HFFc6 (cell line): Measurements from ENCODE around the gene LMX1B. TPM values are rescaled to one million over a fixed set of nuclear protein-coding genes. Genes with fewer than 3 reads are reported as not detected.

Experiments used
- DNase-seq: peaks from one replicate; pipeline ENCODE4 v3.0.0-alpha.2; 2018
- H3K27ac Mint-ChIP-seq: 2 replicates; pipeline ENCODE4 v1.8.0; 2020; ENCODE audit warnings: mild to moderate bottlenecking, mixed read lengths
- H3K27me3 Mint-ChIP-seq: 2 replicates; pipeline ENCODE4 v1.8.0; 2021; ENCODE audit warnings: mild to moderate bottlenecking, moderate library complexity, mixed read lengths; ENCODE audit not compliant: insufficient read depth
- H3K36me3 Mint-ChIP-seq: 2 replicates; pipeline ENCODE4 v1.8.0; 2021; ENCODE audit warnings: low read depth, mixed read lengths
- H3K4me1 Mint-ChIP-seq: 2 replicates; pipeline ENCODE4 v1.8.0; 2020; ENCODE audit warnings: low read depth, mixed read lengths
- H3K4me3 Mint-ChIP-seq: 2 replicates; pipeline ENCODE4 v1.8.0; 2020; ENCODE audit warnings: mild to moderate bottlenecking, moderate library complexity, mixed read lengths
- H3K9me3 Mint-ChIP-seq: 2 replicates; pipeline ENCODE4 v1.8.0; 2020; ENCODE audit warnings: mild to moderate bottlenecking, mixed read lengths
- CTCF ChIP-seq: fragments of 200-600 bp; sonication (generic); IDR thresholded peaks from 2 replicates; pipeline ENCODE4 v1.5.0; 2021; ENCODE audit warnings: antibody characterized with exemption, mild to moderate bottlenecking
- total RNA-seq, 6 experiments: library from RNA; stranded (reverse); fragmentation: NEBNext Ultra II Directional; extraction: Animal tissue kit (Norgen Biotek cat#: 25700); gene quantifications; 2 replicates in 1 of 6; 3 replicates in 5 of 6; pipeline ENCODE4 v1.2.3, GENCODE V29; 2021

The LMX1B gene
- total RNA-seq, 6 experiments from 2014 or later, result not detected

DNA sequence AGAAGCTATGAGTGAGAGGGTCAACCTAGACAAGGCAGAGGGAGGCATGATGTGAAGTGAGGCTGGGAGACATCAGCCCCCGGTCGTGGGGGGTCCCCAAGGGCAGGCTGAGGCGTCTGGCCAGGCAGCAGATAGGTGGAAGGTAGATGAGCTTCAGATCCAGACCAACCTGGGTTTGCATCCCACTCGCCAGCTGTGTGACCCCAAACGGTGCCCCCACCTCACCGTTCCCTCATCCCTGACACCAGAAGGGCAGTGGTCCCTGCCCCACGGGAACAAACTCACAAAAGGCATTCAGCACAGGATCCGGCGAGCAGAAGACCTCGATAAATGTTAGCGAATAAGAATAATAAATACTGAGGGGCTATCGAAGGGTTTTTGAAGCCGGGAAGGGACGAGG lies 27.5 kb upstream of the LMX1B start:
- Mint-ChIP-seq H3K27ac (no peak overlapping the region), H3K9me3 (no peaks in the 10 kb centered on the region; the same call in 1 of the 2 replicates), H3K36me3 (no peaks in the 10 kb centered on the region), H3K4me3 (no peak overlapping the region), H3K4me1 (no peaks in the 10 kb centered on the region), H3K27me3 (peaks cover 60% of the 10 kb centered on the region)
- no peak for TF ChIP-seq CTCF
- DNase-seq, result no peak

GRCh38 chr9:126587187-126588185 lies 26.2 kb upstream of the LMX1B start:
- no peaks in the 10 kb centered on the region for H3K4me1 Mint-ChIP-seq
- H3K27me3 Mint-ChIP-seq, result peaks cover 55% of the 10 kb centered on the region
- no peaks in the 10 kb centered on the region for H3K36me3 Mint-ChIP-seq
- H3K4me3 Mint-ChIP-seq, result no peak overlapping the region
- no peaks in the 10 kb centered on the region; the same call in 1 of the 2 replicates for H3K9me3 Mint-ChIP-seq
- no peak overlapping the region for H3K27ac Mint-ChIP-seq
- no peak for TF ChIP-seq CTCF
- DNase-seq, result no peak

DNA sequence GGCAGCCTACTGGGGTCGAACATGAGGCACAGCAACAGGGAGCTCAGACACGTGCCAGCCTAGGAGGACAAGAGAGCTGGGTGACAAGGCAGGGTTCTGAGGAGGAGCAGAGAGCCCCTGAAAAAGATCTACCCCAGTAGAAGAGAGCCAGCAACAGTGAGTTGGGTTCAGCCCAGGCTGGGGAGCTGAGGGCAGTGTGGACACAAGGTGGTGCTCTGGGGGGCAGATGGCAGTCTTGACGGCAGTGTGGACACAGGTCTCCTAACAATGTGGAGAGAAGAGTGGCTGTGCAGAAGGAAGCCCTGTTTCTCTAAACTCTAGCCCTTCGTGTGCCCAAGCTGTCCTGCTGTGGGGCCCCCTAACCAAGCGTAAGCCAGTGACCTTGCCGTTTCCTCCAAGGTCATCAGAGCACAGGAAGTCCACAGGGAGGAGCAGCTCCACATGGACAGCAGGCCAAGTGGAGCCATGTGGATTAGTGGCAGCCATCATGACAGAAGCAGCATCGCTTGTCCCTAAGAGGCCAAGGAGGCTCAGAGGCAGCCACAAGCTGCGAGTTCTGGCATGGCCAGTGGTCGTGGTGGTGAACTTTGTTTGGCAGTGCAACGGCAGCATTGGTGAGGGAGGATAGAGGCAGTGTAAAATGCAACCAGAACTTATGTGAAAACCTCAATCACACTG lies 25.1 kb upstream of the LMX1B start:
- H3K4me1 Mint-ChIP-seq, result no peaks in the 10 kb centered on the region
- H3K4me3 Mint-ChIP-seq, result no peak overlapping the region
- DNase-seq, result no peak
- H3K27me3 Mint-ChIP-seq, result peaks cover 48% of the 10 kb centered on the region
- no peaks in the 10 kb centered on the region; the same call in 1 of the 2 replicates for H3K9me3 Mint-ChIP-seq
- no peaks in the 10 kb centered on the region for H3K36me3 Mint-ChIP-seq
- no peak for TF ChIP-seq CTCF
- H3K27ac Mint-ChIP-seq, result no peak overlapping the region

GRCh38 chr9:126589349-126589748 lies 24.4 kb upstream of the LMX1B start:
- H3K27me3 Mint-ChIP-seq, result peaks cover 48% of the 10 kb centered on the region
- no peaks in the 10 kb centered on the region for H3K36me3 Mint-ChIP-seq
- H3K9me3 Mint-ChIP-seq, result no peaks in the 10 kb centered on the region; the same call in 1 of the 2 replicates
- no peaks in the 10 kb centered on the region for H3K4me1 Mint-ChIP-seq
- DNase-seq, result no peak
- H3K4me3 Mint-ChIP-seq, result no peak overlapping the region
- no peak for TF ChIP-seq CTCF
- no peak overlapping the region for H3K27ac Mint-ChIP-seq

DNA sequence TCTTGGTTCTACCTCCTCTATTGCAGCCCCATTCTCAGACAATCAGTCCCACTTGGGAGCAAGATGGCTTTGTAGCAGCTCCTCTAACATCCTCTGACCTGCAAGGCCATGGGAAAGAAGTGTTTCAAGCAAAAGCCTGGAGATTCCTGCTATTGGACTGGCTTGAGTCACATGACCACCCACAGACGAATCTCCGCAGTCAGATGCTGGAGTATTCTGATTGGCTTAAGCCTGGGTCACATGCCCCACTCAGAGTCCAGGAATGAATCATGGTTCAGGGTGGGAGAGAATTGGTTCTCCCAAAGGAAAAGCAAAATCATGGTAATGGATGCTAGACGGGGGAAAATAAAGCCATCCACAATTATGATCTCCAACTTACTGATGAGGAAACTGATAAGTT lies 22.6 kb upstream of the LMX1B start:
- Mint-ChIP-seq H3K27ac (no peak overlapping the region), H3K36me3 (no peaks in the 10 kb centered on the region), H3K4me3 (no peak overlapping the region), H3K9me3 (no peaks in the 10 kb centered on the region), H3K27me3 (peaks cover 30% of the 10 kb centered on the region), H3K4me1 (no peaks in the 10 kb centered on the region)
- no peak for DNase-seq
- no peak for TF ChIP-seq CTCF
